ENCODE results near the gene TIGAR. TPM values are rescaled to one million over a fixed set of nuclear protein-coding genes. Genes with fewer than 3 reads are reported as not detected.

The TIGAR gene
- total and polyA plus RNA-seq, 2 donors: 9.7 to 10.7 TPM

- Histone ChIP-seq H3K36me3 (ENCODE audit: control insufficient read depth in 2 of 2, insufficient read depth in 2 of 2, low read length in 1 of 2) (peaks cover 0 to 30% of the 10 kb centered on the region in 2 donors), H3K4me1 (ENCODE audit: control insufficient read depth in 2 of 2, insufficient read depth in 2 of 2, low read length in 2 of 2) (no peaks in the 10 kb centered on the region), H3K27me3 (ENCODE audit: control insufficient read depth in 2 of 2, insufficient read depth in 1 of 2, low read length in 1 of 2) (no peaks in the 10 kb centered on the region), H3K4me3 (ENCODE audit: low read length in 2 of 2) (no peak overlapping the region), H3K9me3 (ENCODE audit: control insufficient read depth in 2 of 2, insufficient read depth in 1 of 2, low read length in 1 of 2) (no peaks in the 10 kb centered on the region), H3K27ac (ENCODE audit: low read depth in 1 of 2, low read length in 1 of 2) (no peak overlapping the region)
- 93% methylated on average over 6 of the region's 6 CpGs for WGBS
- DNase-seq (ENCODE audit: low read depth in 6 of 9, low spot score in 9 of 9): no peak
Observed at GRCh38 chr12:4296751-4297150, 24.3 kb upstream of the TIGAR start.

- Histone ChIP-seq H3K27ac (ENCODE audit: low read depth in 1 of 2, low read length in 1 of 2) (no peak overlapping the region), H3K4me1 (ENCODE audit: control insufficient read depth in 2 of 2, insufficient read depth in 2 of 2, low read length in 2 of 2) (no peaks in the 10 kb centered on the region), H3K4me3 (ENCODE audit: low read length in 2 of 2) (no peak overlapping the region), H3K27me3 (ENCODE audit: control insufficient read depth in 2 of 2, insufficient read depth in 1 of 2, low read length in 1 of 2) (no peaks in the 10 kb centered on the region), H3K9me3 (ENCODE audit: control insufficient read depth in 2 of 2, insufficient read depth in 1 of 2, low read length in 1 of 2) (no peaks in the 10 kb centered on the region), H3K36me3 (ENCODE audit: control insufficient read depth in 2 of 2, insufficient read depth in 2 of 2, low read length in 1 of 2) (peaks cover 0 to 38% of the 10 kb centered on the region in 2 donors)
- no peak for DNase-seq (ENCODE audit: low read depth in 6 of 9, low spot score in 9 of 9)
- WGBS: 96% methylated on average over 13 of the region's 13 CpGs
Observed at GRCh38 chr12:4297617-4298016, 23.4 kb upstream of the TIGAR start.

- no peaks in the 10 kb centered on the region for H3K9me3 ChIP-seq (ENCODE audit: control insufficient read depth in 2 of 2, insufficient read depth in 1 of 2, low read length in 1 of 2)
- no peak overlapping the region for H3K4me3 ChIP-seq (ENCODE audit: low read length in 2 of 2)
- no peaks in the 10 kb centered on the region for H3K4me1 ChIP-seq (ENCODE audit: control insufficient read depth in 2 of 2, insufficient read depth in 2 of 2, low read length in 2 of 2)
- no peak for DNase-seq (ENCODE audit: low read depth in 6 of 9, low spot score in 9 of 9)
- H3K27me3 ChIP-seq (ENCODE audit: control insufficient read depth in 2 of 2, insufficient read depth in 1 of 2, low read length in 1 of 2): no peaks in the 10 kb centered on the region
- 98% methylated on average over 5 of the region's 5 CpGs for WGBS
- H3K27ac ChIP-seq (ENCODE audit: low read depth in 1 of 2, low read length in 1 of 2): no peak overlapping the region
- peaks cover 0 to 45% of the 10 kb centered on the region in 2 donors for H3K36me3 ChIP-seq (ENCODE audit: control insufficient read depth in 2 of 2, insufficient read depth in 2 of 2, low read length in 1 of 2)
Observed at GRCh38 chr12:4300883-4301282, 20.1 kb upstream of the TIGAR start.

- WGBS: 98% methylated on average over 11 of the region's 11 CpGs
- Histone ChIP-seq H3K9me3 (ENCODE audit: control insufficient read depth in 2 of 2, insufficient read depth in 1 of 2, low read length in 1 of 2) (no peaks in the 10 kb centered on the region), H3K4me3 (ENCODE audit: low read length in 2 of 2) (no peak overlapping the region), H3K36me3 (ENCODE audit: control insufficient read depth in 2 of 2, insufficient read depth in 2 of 2, low read length in 1 of 2) (peaks cover 0 to 43% of the 10 kb centered on the region in 2 donors), H3K27me3 (ENCODE audit: control insufficient read depth in 2 of 2, insufficient read depth in 1 of 2, low read length in 1 of 2) (no peaks in the 10 kb centered on the region), H3K27ac (ENCODE audit: low read depth in 1 of 2, low read length in 1 of 2) (no peak overlapping the region), H3K4me1 (ENCODE audit: control insufficient read depth in 2 of 2, insufficient read depth in 2 of 2, low read length in 2 of 2) (no peaks in the 10 kb centered on the region)
- DNase-seq (ENCODE audit: low read depth in 6 of 9, low spot score in 9 of 9): no peak
Observed at GRCh38 chr12:4301932-4302501, 19.0 kb upstream of the TIGAR start.

GRCh38 chr12:4302881-4303280 is 18.1 kb upstream of the TIGAR start:
- H3K36me3 ChIP-seq (ENCODE audit: control insufficient read depth in 2 of 2, insufficient read depth in 2 of 2, low read length in 1 of 2): peaks cover 0 to 40% of the 10 kb centered on the region in 2 donors
- DNase-seq (ENCODE audit: low read depth in 6 of 9, low spot score in 9 of 9): no peak
- no peaks in the 10 kb centered on the region for H3K27me3 ChIP-seq (ENCODE audit: control insufficient read depth in 2 of 2, insufficient read depth in 1 of 2, low read length in 1 of 2)
- no peak overlapping the region for H3K4me3 ChIP-seq (ENCODE audit: low read length in 2 of 2)
- no peaks in the 10 kb centered on the region for H3K9me3 ChIP-seq (ENCODE audit: control insufficient read depth in 2 of 2, insufficient read depth in 1 of 2, low read length in 1 of 2)
- no peaks in the 10 kb centered on the region for H3K4me1 ChIP-seq (ENCODE audit: control insufficient read depth in 2 of 2, insufficient read depth in 2 of 2, low read length in 2 of 2)
- no peak overlapping the region for H3K27ac ChIP-seq (ENCODE audit: low read depth in 1 of 2, low read length in 1 of 2)
- 97% methylated on average over 8 of the region's 8 CpGs for WGBS

GRCh38 chr12:4303750-4304149 is 17.3 kb upstream of the TIGAR start:
- peaks cover 0 to 34% of the 10 kb centered on the region in 2 donors for H3K36me3 ChIP-seq (ENCODE audit: control insufficient read depth in 2 of 2, insufficient read depth in 2 of 2, low read length in 1 of 2)
- no peaks in the 10 kb centered on the region for H3K9me3 ChIP-seq (ENCODE audit: control insufficient read depth in 2 of 2, insufficient read depth in 1 of 2, low read length in 1 of 2)
- H3K4me1 ChIP-seq (ENCODE audit: control insufficient read depth in 2 of 2, insufficient read depth in 2 of 2, low read length in 2 of 2): peaks cover 0 to 2% of the 10 kb centered on the region in 2 donors
- no peak overlapping the region for H3K27ac ChIP-seq (ENCODE audit: low read depth in 1 of 2, low read length in 1 of 2)
- no peak for DNase-seq (ENCODE audit: low read depth in 6 of 9, low spot score in 9 of 9)
- no peak overlapping the region for H3K4me3 ChIP-seq (ENCODE audit: low read length in 2 of 2)
- 100% methylated on average over 3 of the region's 3 CpGs for WGBS
- no peaks in the 10 kb centered on the region for H3K27me3 ChIP-seq (ENCODE audit: control insufficient read depth in 2 of 2, insufficient read depth in 1 of 2, low read length in 1 of 2)

- no peaks in the 10 kb centered on the region for H3K27me3 ChIP-seq (ENCODE audit: control insufficient read depth in 2 of 2, insufficient read depth in 1 of 2, low read length in 1 of 2)
- DNase-seq (ENCODE audit: low read depth in 6 of 9, low spot score in 9 of 9): peak in 2 of 9 donors; percentile 20 to 27
- 85% methylated on average over 25 of the region's 25 CpGs for WGBS
- peaks cover 0 to 11% of the 10 kb centered on the region in 2 donors for H3K36me3 ChIP-seq (ENCODE audit: control insufficient read depth in 2 of 2, insufficient read depth in 2 of 2, low read length in 1 of 2)
- peaks cover 0 to 2% of the 10 kb centered on the region in 2 donors for H3K4me1 ChIP-seq (ENCODE audit: control insufficient read depth in 2 of 2, insufficient read depth in 2 of 2, low read length in 2 of 2)
- H3K9me3 ChIP-seq (ENCODE audit: control insufficient read depth in 2 of 2, insufficient read depth in 1 of 2, low read length in 1 of 2): no peaks in the 10 kb centered on the region
- H3K27ac ChIP-seq (ENCODE audit: low read depth in 1 of 2, low read length in 1 of 2): peak overlapping the region in 1 of 2 donors; percentile 54
- H3K4me3 ChIP-seq (ENCODE audit: low read length in 2 of 2): no peak overlapping the region
Observed at GRCh38 chr12:4307593-4308333, 13.2 kb upstream of the TIGAR start.

GRCh38 chr12:4308334-4308950 is 12.6 kb upstream of the TIGAR start:
- H3K27ac ChIP-seq (ENCODE audit: low read depth in 1 of 2, low read length in 1 of 2): no peak overlapping the region
- peaks cover 0 to 4% of the 10 kb centered on the region in 2 donors for H3K36me3 ChIP-seq (ENCODE audit: control insufficient read depth in 2 of 2, insufficient read depth in 2 of 2, low read length in 1 of 2)
- no peak for DNase-seq (ENCODE audit: low read depth in 6 of 9, low spot score in 9 of 9)
- H3K27me3 ChIP-seq (ENCODE audit: control insufficient read depth in 2 of 2, insufficient read depth in 1 of 2, low read length in 1 of 2): no peaks in the 10 kb centered on the region
- 93% methylated on average over 14 of the region's 14 CpGs for WGBS
- peaks cover 0 to 2% of the 10 kb centered on the region in 2 donors for H3K4me1 ChIP-seq (ENCODE audit: control insufficient read depth in 2 of 2, insufficient read depth in 2 of 2, low read length in 2 of 2)
- no peaks in the 10 kb centered on the region for H3K9me3 ChIP-seq (ENCODE audit: control insufficient read depth in 2 of 2, insufficient read depth in 1 of 2, low read length in 1 of 2)
- H3K4me3 ChIP-seq (ENCODE audit: low read length in 2 of 2): no peak overlapping the region

- Histone ChIP-seq H3K9me3 (ENCODE audit: control insufficient read depth in 2 of 2, insufficient read depth in 1 of 2, low read length in 1 of 2) (no peaks in the 10 kb centered on the region), H3K4me3 (ENCODE audit: low read length in 2 of 2) (no peak overlapping the region)
Observed at GRCh38 chr12:4311776-4312175, 9.2 kb upstream of the TIGAR start.

More at GRCh38 chr12:4311776-4312175, 9.2 kb upstream of the TIGAR start:
- H3K27me3 ChIP-seq (ENCODE audit: control insufficient read depth in 2 of 2, insufficient read depth in 1 of 2, low read length in 1 of 2): no peaks in the 10 kb centered on the region
- H3K4me1 ChIP-seq (ENCODE audit: control insufficient read depth in 2 of 2, insufficient read depth in 2 of 2, low read length in 2 of 2): peaks cover 0 to 2% of the 10 kb centered on the region in 2 donors
- DNase-seq (ENCODE audit: low read depth in 6 of 9, low spot score in 9 of 9): no peak
- H3K36me3 ChIP-seq (ENCODE audit: control insufficient read depth in 2 of 2, insufficient read depth in 2 of 2, low read length in 1 of 2): no peaks in the 10 kb centered on the region
- no peak overlapping the region for H3K27ac ChIP-seq (ENCODE audit: low read depth in 1 of 2, low read length in 1 of 2)
- WGBS: over 99% methylated on average over 5 of the region's 5 CpGs

Data from thymus (tissue), 11 donors.